ENCODE data around the gene ITGA6. TPM values are rescaled to one million over a fixed set of nuclear protein-coding genes. Genes with fewer than 3 reads are reported as not detected.

The ITGA6 gene
- total and polyA plus RNA-seq, 2 experiments from 2014 or later: 32.9 to 124 TPM

DNA sequence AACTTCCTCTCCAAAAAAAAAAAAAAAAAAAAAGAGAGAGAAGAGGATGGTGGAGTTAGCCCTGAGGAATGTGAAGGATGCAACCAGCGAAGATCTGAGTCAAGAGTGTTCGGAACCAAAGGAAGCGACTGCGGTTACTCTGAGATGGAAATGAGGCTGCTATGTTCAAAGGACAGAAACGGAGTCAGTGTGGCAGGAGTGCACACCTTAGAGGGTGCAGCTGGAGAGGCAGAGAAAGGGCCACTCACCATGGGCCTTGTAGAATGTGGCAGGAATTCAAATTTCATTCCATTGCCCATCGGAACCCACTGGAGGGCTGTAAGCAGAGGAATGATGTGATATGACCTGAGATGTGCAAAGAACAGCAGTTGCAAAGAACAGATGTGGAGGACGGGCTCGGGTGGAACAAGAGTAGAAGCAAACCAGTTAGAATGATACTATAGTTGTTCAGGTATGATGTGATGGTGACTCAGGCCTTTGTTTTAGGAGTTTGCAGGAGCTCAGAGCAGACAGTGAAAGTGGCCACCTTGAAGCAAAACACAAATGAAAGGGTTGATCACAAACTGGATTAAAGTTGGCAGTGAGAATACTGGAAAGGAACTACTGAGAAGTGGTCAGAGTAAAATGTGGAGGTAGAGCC, 22.6 kb downstream of the ITGA6 start:
- no peak for ATAC-seq

More for the DNA sequence above, 22.6 kb downstream of the ITGA6 start:
- TF ChIP-seq NANOG (IDR thresholded peaks at IDR 0.05; ENCODE audit: borderline replicate concordance) (no peak), STAT1 (IDR thresholded peaks at IDR 0.05; ENCODE audit: unreplicated experiment) (no peak), POLR2AphosphoS5 (IDR thresholded peaks at IDR 0.05; ENCODE audit: low read depth) (no peak), ZNF331 (CRISPR knock-in tag; IDR thresholded peaks at IDR 0.05; ENCODE audit: low read depth) (no peak), EZH2 (IDR thresholded peaks at IDR 0.05; ENCODE audit: low read depth, unreplicated experiment) (no peak), ZNF114 (CRISPR knock-in tag; IDR thresholded peaks at IDR 0.05) (no peak), CREB1 (CRISPR knock-in tag; IDR thresholded peaks at IDR 0.05; ENCODE audit: low read depth) (no peak), EZH2phosphoT487 (IDR thresholded peaks at IDR 0.05; ENCODE audit: unreplicated experiment) (no peak), JUNB (IDR thresholded peaks at IDR 0.05; ENCODE audit: unreplicated experiment) (no peak)
- TF ChIP-seq, protein P1, sequence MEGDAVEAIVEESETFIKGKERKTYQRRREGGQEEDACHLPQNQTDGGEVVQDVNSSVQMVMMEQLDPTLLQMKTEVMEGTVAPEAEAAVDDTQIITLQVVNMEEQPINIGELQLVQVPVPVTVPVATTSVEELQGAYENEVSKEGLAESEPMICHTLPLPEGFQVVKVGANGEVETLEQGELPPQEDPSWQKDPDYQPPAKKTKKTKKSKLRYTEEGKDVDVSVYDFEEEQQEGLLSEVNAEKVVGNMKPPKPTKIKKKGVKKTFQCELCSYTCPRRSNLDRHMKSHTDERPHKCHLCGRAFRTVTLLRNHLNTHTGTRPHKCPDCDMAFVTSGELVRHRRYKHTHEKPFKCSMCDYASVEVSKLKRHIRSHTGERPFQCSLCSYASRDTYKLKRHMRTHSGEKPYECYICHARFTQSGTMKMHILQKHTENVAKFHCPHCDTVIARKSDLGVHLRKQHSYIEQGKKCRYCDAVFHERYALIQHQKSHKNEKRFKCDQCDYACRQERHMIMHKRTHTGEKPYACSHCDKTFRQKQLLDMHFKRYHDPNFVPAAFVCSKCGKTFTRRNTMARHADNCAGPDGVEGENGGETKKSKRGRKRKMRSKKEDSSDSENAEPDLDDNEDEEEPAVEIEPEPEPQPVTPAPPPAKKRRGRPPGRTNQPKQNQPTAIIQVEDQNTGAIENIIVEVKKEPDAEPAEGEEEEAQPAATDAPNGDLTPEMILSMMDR (conservative IDR thresholded peaks at IDR 0.05; ENCODE audit: low read depth in 2 of 2): no peak
- TF ChIP-seq, protein P2, sequence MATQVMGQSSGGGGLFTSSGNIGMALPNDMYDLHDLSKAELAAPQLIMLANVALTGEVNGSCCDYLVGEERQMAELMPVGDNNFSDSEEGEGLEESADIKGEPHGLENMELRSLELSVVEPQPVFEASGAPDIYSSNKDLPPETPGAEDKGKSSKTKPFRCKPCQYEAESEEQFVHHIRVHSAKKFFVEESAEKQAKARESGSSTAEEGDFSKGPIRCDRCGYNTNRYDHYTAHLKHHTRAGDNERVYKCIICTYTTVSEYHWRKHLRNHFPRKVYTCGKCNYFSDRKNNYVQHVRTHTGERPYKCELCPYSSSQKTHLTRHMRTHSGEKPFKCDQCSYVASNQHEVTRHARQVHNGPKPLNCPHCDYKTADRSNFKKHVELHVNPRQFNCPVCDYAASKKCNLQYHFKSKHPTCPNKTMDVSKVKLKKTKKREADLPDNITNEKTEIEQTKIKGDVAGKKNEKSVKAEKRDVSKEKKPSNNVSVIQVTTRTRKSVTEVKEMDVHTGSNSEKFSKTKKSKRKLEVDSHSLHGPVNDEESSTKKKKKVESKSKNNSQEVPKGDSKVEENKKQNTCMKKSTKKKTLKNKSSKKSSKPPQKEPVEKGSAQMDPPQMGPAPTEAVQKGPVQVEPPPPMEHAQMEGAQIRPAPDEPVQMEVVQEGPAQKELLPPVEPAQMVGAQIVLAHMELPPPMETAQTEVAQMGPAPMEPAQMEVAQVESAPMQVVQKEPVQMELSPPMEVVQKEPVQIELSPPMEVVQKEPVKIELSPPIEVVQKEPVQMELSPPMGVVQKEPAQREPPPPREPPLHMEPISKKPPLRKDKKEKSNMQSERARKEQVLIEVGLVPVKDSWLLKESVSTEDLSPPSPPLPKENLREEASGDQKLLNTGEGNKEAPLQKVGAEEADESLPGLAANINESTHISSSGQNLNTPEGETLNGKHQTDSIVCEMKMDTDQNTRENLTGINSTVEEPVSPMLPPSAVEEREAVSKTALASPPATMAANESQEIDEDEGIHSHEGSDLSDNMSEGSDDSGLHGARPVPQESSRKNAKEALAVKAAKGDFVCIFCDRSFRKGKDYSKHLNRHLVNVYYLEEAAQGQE (IDR thresholded peaks at IDR 0.05; ENCODE audit: unreplicated experiment): no peak
- TF ChIP-seq, protein P3, sequence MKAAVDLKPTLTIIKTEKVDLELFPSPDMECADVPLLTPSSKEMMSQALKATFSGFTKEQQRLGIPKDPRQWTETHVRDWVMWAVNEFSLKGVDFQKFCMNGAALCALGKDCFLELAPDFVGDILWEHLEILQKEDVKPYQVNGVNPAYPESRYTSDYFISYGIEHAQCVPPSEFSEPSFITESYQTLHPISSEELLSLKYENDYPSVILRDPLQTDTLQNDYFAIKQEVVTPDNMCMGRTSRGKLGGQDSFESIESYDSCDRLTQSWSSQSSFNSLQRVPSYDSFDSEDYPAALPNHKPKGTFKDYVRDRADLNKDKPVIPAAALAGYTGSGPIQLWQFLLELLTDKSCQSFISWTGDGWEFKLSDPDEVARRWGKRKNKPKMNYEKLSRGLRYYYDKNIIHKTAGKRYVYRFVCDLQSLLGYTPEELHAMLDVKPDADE (IDR thresholded peaks at IDR 0.05): no peak
- Histone ChIP-seq H3K4me1 (ENCODE audit: insufficient read depth) (peaks cover 54% of the 10 kb centered on the region), H3K27ac (ENCODE audit: low read depth) (0 out of 2 replicates have a peak overlapping the region, but pooled peaks have one; percentile 56), H3K9me2 (ENCODE audit: insufficient read depth) (no peaks in the 10 kb centered on the region), H3K4me3 (no peak overlapping the region), H2AFZ (no peak overlapping the region), H3K27me3 (ENCODE audit: insufficient read depth) (no peaks in the 10 kb centered on the region), H3K4me2 (peak overlapping the region; percentile 41; the same call in 1 of the 2 replicates), H3F3A (replicated peaks; ENCODE audit: low read depth) (no peaks in the 10 kb centered on the region), H4K20me1 (replicated peaks; ENCODE audit: insufficient read depth) (peaks cover 4% of the 10 kb centered on the region), H3K36me3 (ENCODE audit: insufficient read depth) (no peaks in the 10 kb centered on the region), H3K79me2 (replicated peaks; ENCODE audit: insufficient read depth) (peaks cover 91% of the 10 kb centered on the region)
- no peak for DNase-seq (ENCODE audit: low spot score)
- H3K36me3 Mint-ChIP-seq (ENCODE audit: low read depth): peaks cover 19% of the 10 kb centered on the region
- H3K4me1 Mint-ChIP-seq: peaks cover 64% of the 10 kb centered on the region
- peak overlapping the region; percentile 25; the same call in 1 of the 2 replicates for H3K27ac Mint-ChIP-seq
- peaks cover 11% of the 10 kb centered on the region for H3K27me3 Mint-ChIP-seq (ENCODE audit: insufficient read depth, low read depth, poor library complexity)
- H3K9me3 Mint-ChIP-seq: no peaks in the 10 kb centered on the region; the same call in 2 of the 3 replicates
- H3K4me3 Mint-ChIP-seq: no peak overlapping the region; the same call in 2 of the 3 replicates

Data from GM23338 (cell line).